MCF 10A (cell line): ENCODE measurements around the gene CDH18. TPM values are rescaled to one million over a fixed set of nuclear protein-coding genes. Genes with fewer than 3 reads are reported as not detected.

Source experiments
- BruUV-seq: library from RNA; stranded (reverse); fragments of 400-500 nt; replicated peaks from 2 replicates; lab custom pipeline; 2021; lab: Mats Ljungman, UMichigan
- CTCF ChIA-PET: fragments of 300-600 bp; sonication (Branson Sonifier 250); formaldehyde crosslinking; extraction: SDS; loops from one replicate; lab custom pipeline; 2021; ENCODE audit warnings: antibody characterized with exemption, inconsistent platforms; lab: Yijun Ruan, JAX
- POLR2A ChIA-PET: fragments of 300-600, 350-650 bp; sonication (Branson Sonifier 250); formaldehyde crosslinking; extraction: SDS; loops from one replicate; lab custom pipeline; 2020; ENCODE audit warnings: antibody characterized with exemption, inconsistent platforms; lab: Yijun Ruan, JAX
- DNase-seq: peaks from one replicate; pipeline ENCODE4 v3.0.0-alpha.2; 2018; ENCODE audit not compliant: unreplicated experiment
- H3K27ac Mint-ChIP-seq: one replicate; pipeline ENCODE4 v1.8.0; 2022; ENCODE audit warnings: mild to moderate bottlenecking, low read depth, mixed read lengths; ENCODE audit not compliant: unreplicated experiment
- H3K27me3 Mint-ChIP-seq: one replicate; pipeline ENCODE4 v1.8.0; 2022; ENCODE audit warnings: mixed read lengths; ENCODE audit not compliant: insufficient read depth, unreplicated experiment
- H3K36me3 Mint-ChIP-seq: one replicate; pipeline ENCODE4 v1.8.0; 2022; ENCODE audit warnings: mild to moderate bottlenecking, moderate library complexity, mixed read lengths; ENCODE audit not compliant: insufficient read depth, unreplicated experiment
- H3K4me1 Mint-ChIP-seq: one replicate; pipeline ENCODE4 v1.8.0; 2022; ENCODE audit warnings: mixed read lengths; ENCODE audit not compliant: insufficient read depth, unreplicated experiment
- H3K4me3 Mint-ChIP-seq: one replicate; pipeline ENCODE4 v1.8.0; 2022; ENCODE audit warnings: mild to moderate bottlenecking, moderate library complexity, mixed read lengths; ENCODE audit not compliant: unreplicated experiment
- H3K9me3 Mint-ChIP-seq: one replicate; pipeline ENCODE4 v1.8.0; 2022; ENCODE audit warnings: mixed read lengths; ENCODE audit not compliant: unreplicated experiment
- intact Hi-C: fragments of 100-400 bp; cut with micrococcal nuclease; formaldehyde crosslinking; loops from 2 replicates; pipeline ENCODE4 v1.14.1; 2022
- total RNA-seq: library from RNA; stranded (reverse); gene quantifications from 2 replicates; pipeline ENCODE4 v1.2.3, GENCODE V29; 2022
- TF ChIP-seq, protein P1 (sequence below): fragments of 200-600 bp; IDR thresholded peaks from one replicate; pipeline ENCODE4 v1.8.0; 2022; ENCODE audit warnings: antibody characterized with exemption, mild to moderate bottlenecking; ENCODE audit not compliant: unreplicated experiment

CDH18 gene
- total RNA-seq, 1 experiment from 2014 or later, result not detected

- H3K9me3 Mint-ChIP-seq, result peaks cover 7% of the 10 kb centered on the region
- DNase-seq, result no peak
- no TSS peak for BruUV-seq
- TF ChIP-seq, protein P1, sequence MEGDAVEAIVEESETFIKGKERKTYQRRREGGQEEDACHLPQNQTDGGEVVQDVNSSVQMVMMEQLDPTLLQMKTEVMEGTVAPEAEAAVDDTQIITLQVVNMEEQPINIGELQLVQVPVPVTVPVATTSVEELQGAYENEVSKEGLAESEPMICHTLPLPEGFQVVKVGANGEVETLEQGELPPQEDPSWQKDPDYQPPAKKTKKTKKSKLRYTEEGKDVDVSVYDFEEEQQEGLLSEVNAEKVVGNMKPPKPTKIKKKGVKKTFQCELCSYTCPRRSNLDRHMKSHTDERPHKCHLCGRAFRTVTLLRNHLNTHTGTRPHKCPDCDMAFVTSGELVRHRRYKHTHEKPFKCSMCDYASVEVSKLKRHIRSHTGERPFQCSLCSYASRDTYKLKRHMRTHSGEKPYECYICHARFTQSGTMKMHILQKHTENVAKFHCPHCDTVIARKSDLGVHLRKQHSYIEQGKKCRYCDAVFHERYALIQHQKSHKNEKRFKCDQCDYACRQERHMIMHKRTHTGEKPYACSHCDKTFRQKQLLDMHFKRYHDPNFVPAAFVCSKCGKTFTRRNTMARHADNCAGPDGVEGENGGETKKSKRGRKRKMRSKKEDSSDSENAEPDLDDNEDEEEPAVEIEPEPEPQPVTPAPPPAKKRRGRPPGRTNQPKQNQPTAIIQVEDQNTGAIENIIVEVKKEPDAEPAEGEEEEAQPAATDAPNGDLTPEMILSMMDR, result no peak
- no peaks in the 10 kb centered on the region for H3K27me3 Mint-ChIP-seq
- CTCF ChIA-PET, result interaction anchor here (0.8 kb wide), 1 partner anchor 10 kb away, joined by 3 read pairs; no protein-coding TSS in a partner anchor
- intact Hi-C loops, result no loop called here
- H3K4me1 Mint-ChIP-seq, result no peaks in the 10 kb centered on the region
- POLR2A ChIA-PET, result interaction anchor here (1.0 kb wide), 1 partner anchor 21 kb away, joined by 3 read pairs; no protein-coding TSS in a partner anchor
- no peaks in the 10 kb centered on the region for H3K36me3 Mint-ChIP-seq
- no peak overlapping the region for H3K4me3 Mint-ChIP-seq
- H3K27ac Mint-ChIP-seq, result no peak overlapping the region
These were observed 254.1 kb downstream of the CDH18 start for GRCh38 chr5:19733612-19734495.

GRCh38 chr5:19728571-19728970, 259.4 kb downstream of the CDH18 start:
- no peaks in the 10 kb centered on the region for H3K27me3 Mint-ChIP-seq
- peaks cover 7% of the 10 kb centered on the region for H3K9me3 Mint-ChIP-seq
- no peaks in the 10 kb centered on the region for H3K4me1 Mint-ChIP-seq
- ChIA-PET POLR2A (no interaction called here), CTCF (interaction anchor here (0.7 kb wide), 1 partner anchor 772 kb away, joined by 3 read pairs; no protein-coding TSS in a partner anchor)
- no TSS peak for BruUV-seq
- H3K4me3 Mint-ChIP-seq, result no peak overlapping the region
- no peaks in the 10 kb centered on the region for H3K36me3 Mint-ChIP-seq
- H3K27ac Mint-ChIP-seq, result no peak overlapping the region
- TF ChIP-seq, protein P1, result no peak
- intact Hi-C loops, result no loop called here
- no peak for DNase-seq

DNA sequence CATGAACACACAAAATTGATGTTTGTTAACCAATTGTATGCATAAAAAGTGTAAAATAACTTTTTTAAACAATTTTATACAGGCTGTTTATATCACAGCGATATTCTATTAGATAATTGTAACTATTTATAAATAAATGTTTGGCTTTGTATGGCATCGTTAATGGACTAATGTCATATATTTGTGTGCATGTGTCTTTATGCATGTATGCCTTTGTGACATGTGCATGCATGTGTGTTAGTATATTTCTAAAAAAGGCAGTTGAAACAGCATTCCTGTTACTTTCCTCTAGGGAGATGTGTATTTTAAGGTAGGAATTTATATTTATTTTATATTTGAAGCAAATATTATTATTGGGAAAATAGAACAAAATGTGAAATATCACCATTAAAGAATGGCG, 268.9 kb downstream of the CDH18 start:
- Mint-ChIP-seq H3K36me3 (no peaks in the 10 kb centered on the region), H3K27ac (no peak overlapping the region), H3K9me3 (no peaks in the 10 kb centered on the region), H3K4me1 (no peaks in the 10 kb centered on the region), H3K27me3 (no peaks in the 10 kb centered on the region), H3K4me3 (no peak overlapping the region)
- ChIA-PET CTCF (interaction anchor here (0.6 kb wide), 1 partner anchor 8 kb away, joined by 3 read pairs; no protein-coding TSS in a partner anchor), POLR2A (no interaction called here)
- TF ChIP-seq, protein P1, result no peak
- intact Hi-C loops, result no loop called here
- no TSS peak for BruUV-seq
- no peak for DNase-seq

- H3K27ac Mint-ChIP-seq, result no peak overlapping the region
- H3K4me3 Mint-ChIP-seq, result no peak overlapping the region
- H3K4me1 Mint-ChIP-seq, result no peaks in the 10 kb centered on the region
- H3K9me3 Mint-ChIP-seq, result no peaks in the 10 kb centered on the region
- POLR2A ChIA-PET, result interaction anchor here (0.6 to 0.7 kb wide), 2 partner anchors 278 to 1203 kb away, joined by 3 read pairs; no protein-coding TSS in a partner anchor
- intact Hi-C loops, result no loop called here
- peak; percentile 15 for DNase-seq
- no peaks in the 10 kb centered on the region for H3K36me3 Mint-ChIP-seq
- no peaks in the 10 kb centered on the region for H3K27me3 Mint-ChIP-seq
- TF ChIP-seq, protein P1, result no peak
- CTCF ChIA-PET, result interaction anchor here (0.7 to 0.9 kb wide), 2 partner anchors 843 to 859 kb away, joined by 3 read pairs; no protein-coding TSS in a partner anchor
- BruUV-seq, result no TSS peak
These were observed 274.3 kb downstream of the CDH18 start for GRCh38 chr5:19713740-19714139.
